GM18519 (cell line): ENCODE results near the gene MBTPS1.
A peak's percentile ranks its signal among the peaks of the same experiment; 100 is the strongest.

Experiments used
- ATAC-seq: cut with Tn5 transposase; IDR thresholded peaks from one replicate; pipeline ENCODE4 v1.9.1; 2021; ENCODE audit warnings: mild to moderate bottlenecking, moderate library complexity; ENCODE audit not compliant: unreplicated experiment, low FRiP score

MBTPS1 gene

DNA sequence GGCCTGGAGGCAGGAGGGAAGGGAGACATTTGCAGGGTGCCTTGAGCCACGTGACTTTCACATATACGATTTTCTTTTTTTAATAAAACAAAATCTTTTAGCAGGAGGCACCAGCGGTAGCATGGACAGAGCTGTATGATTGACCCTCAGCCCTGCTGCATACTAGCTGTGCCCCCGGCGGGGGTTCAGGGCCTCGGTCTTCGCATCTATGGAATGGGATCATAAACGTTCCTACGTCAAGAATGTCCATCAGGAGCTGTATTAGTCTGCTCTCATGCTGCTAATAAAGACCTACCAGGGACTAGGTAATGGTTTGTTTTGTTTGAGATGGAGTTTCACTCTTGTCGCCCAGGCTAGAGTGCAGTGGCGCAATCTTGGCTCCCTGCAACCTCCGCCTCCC lies 101.3 kb downstream of the MBTPS1 start:
- ATAC-seq = no peak

DNA sequence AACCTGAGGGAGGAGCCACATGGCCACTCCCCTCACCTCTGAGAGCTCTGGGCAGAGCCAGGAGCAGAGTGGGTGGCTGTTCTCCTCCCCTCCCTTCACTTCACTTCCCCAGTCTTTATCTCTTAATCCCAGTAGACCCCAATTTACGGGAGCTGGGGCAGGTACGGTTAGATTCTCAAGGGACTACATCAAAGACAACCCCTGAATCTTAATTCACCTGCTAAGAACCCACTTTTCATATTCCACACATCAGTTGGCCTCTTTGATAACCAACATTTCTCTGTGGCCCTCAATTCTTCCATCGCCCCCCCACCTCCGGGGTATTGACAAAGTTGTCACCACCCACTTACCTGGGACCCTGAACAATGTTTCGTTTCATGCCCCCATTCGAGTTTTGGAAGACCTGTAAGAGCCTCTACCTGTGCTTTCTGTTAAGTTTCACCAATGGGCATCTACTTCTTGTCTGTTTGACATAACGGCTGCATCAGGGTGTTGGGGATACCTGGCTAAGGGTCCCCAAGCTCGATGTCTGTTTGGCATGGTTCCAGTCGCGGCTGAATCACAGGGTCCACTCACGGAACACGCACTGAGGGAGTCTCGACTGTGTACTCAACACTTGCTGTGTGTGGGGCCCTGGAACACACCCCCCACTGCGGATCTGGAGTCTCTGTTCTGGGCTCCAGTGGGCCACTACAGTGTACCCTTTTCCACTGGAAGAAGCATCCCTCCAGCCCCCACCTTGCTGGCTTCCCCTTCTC lies 102.0 kb downstream of the MBTPS1 start:
- no peak for ATAC-seq

DNA sequence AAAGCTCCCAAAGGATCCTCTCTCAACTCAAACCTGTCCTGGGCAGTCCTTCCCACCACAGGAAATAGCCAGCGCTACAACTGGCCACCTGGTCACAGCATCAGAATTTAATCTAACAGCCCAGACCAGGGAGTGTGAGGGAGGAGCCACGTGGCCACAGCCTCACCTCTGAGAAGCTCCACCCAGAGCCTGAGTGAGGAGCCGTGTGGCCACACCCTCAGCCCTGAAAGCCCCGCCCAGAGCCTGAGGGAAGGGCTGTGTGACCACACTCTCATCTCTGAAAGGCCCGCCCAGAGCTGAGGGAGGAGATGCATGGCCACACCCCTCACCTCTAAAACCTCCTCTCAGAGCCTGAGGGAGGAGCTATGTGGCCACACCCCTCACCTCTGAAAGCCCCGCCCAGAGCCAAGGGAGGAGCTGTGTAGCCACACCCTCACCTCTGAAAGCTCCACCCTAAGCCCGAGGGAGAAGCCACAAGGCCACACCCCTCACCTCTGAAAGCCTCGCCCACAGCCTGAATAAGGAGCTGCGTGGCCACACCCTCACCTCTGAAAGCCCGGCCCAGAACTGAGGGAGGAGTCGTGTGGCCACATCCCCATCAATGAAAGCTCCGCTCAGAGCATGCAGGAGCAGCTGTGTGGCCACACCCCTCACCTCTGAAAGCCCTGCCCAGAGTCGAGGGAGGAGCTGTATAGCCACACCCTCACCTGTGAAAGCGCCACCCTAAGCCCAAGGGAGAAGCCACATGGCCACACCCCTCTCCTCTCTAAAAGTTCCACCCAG lies 102.8 kb downstream of the MBTPS1 start:
- peak; percentile 80 for ATAC-seq

DNA sequence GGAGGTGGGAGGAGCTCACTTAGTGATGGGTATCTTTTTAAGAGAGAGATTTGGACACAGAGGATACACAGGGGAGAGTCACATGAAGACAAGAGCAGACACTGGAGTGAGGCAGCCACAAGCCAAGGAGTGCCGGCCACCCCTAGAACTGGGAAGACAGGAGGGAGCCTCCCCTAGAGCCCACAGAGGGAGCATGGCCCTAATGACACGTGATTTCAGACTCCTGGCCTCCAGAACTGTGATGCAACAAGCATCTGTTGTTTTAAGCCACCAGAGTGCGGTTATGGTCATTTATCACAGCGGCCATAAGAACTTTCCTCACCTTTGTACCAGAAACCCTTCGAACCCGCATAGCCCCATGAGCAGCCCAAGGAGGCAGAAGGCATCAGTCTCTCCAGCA lies 107.5 kb downstream of the MBTPS1 start:
- no peak for ATAC-seq

DNA sequence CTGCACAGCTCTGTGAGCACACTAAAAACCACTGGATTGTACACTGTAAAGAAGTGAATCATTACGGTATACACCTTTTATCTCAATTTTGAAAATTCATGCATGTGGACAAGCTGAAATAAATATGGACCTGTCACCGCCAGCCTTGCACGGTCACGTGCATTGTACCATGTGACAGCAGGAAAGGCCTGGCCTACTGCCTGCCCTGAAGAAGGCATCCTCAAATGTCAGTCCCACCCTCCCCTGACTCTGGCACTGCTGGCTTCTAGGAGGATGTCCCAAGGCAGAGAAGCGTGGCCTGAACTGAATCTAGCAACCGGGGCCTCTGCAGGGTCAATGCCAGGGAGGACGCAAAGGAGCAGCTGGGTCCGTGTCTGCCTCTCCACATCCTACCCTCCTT lies 108.8 kb downstream of the MBTPS1 start:
- no peak for ATAC-seq

DNA sequence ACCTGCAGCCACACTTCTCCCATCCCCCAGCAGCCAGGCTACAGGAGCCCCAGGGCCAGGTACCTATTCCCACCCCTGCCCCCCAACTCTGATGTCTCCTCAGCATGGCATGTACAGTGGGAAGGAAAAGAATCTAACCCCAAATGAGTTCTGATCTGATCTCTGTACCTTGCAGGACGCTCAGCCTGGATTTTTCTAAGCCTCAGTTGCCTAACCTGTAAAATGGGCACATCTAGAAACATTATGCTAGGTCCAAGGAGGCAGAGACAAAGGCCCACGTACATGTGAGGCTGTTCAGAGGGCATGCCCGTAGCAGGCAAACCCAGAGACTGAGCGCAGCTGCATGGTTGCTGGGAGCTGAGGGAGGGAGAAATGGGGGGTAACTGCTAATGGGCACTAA lies 109.2 kb downstream of the MBTPS1 start:
- no peak for ATAC-seq

DNA sequence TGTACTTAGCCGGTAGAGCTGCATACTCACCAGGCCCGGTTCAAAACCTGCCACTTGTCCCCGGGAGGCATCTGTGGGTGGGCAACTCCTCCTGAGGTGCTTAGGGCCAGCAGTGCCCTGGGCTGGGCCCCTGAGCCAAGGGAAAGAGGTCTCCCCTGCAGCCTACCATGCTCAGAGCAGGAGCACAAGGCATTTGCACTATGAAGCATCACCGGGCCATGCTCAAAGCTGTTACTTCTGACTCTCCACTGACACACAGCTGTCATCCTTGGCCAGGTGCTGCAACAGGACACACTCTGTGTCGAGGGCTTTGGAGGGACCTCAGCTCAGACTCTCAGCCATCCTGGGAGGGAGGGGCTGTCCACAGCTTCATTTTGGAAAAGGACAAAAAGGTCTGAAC lies 111.4 kb downstream of the MBTPS1 start:
- ATAC-seq = no peak

DNA sequence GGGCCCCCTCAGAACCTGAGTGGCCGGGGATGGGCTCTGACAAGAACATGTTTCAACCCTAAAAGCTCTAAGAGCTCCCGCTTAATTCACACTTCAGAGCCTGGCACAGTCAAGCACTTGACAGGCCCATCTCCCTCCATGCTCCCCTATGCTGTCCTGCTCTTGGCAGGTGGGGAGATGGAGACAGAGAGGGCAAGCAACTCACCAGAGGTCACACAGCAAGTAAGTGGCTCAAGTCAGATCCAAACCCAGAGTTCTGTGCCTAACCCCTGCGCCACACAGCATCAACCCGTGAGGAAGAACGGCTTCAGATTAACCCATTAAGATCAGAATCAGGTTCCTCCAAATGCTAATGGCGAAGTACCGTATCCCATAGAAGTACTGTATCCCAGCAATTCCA lies 112.3 kb downstream of the MBTPS1 start:
- no peak for ATAC-seq
